Panc1 (cell line): ENCODE results near the gene EFCAB9. TPM values are rescaled to one million over a fixed set of nuclear protein-coding genes. Genes with fewer than 3 reads are reported as not detected.

Experiments
- ATAC-seq: fragments of 200-7000 bp; cut with Tn5 transposase; 2 replicates; pipeline ENCODE4 v1.9.1; 2020; ENCODE audit warnings: mild to moderate bottlenecking, moderate library complexity
- BruUV-seq: library from RNA; stranded (reverse); fragments of 400-500 nt; replicated peaks from 2 replicates; lab custom pipeline; 2021; lab: Mats Ljungman, UMichigan
- CTCF ChIA-PET: fragments of 300-600 bp; sonication (Branson Sonifier 250); formaldehyde crosslinking; loops from one replicate; lab custom pipeline; 2022; ENCODE audit warnings: antibody characterized with exemption; lab: Charles Lee
- POLR2A ChIA-PET: fragments of 300-600 bp; sonication (Branson Sonifier 250); formaldehyde crosslinking; loops from one replicate; lab custom pipeline; 2022; ENCODE audit warnings: antibody characterized with exemption; lab: Charles Lee
- DNase-seq: peaks from one replicate; pipeline ENCODE4 v3.0.0-alpha.2; 2010; ENCODE audit warnings: low read depth, low spot score
- H3K27ac ChIP-seq: 2 replicates; pipeline ENCODE4 v1.5.1; 2011; ENCODE audit warnings: mild to moderate bottlenecking, low read length, inconsistent platforms
- H3K27me3 ChIP-seq: fragments of 200-500 bp; sonication (Bioruptor generic); 2 replicates; pipeline ENCODE4 v1.6.0; 2014; ENCODE audit warnings: low read length, inconsistent platforms; ENCODE audit not compliant: control insufficient read depth, insufficient read depth
- H3K36me3 ChIP-seq: fragments of 200-500 bp; sonication (Bioruptor generic); 2 replicates; pipeline ENCODE4 v1.5.1; 2014; ENCODE audit warnings: inconsistent platforms, mild to moderate bottlenecking, low read length, moderate library complexity; ENCODE audit not compliant: control insufficient read depth, insufficient read depth
- H3K4me1 ChIP-seq: 2 replicates; pipeline ENCODE4 v1.5.1; 2011; ENCODE audit warnings: inconsistent platforms, mild to moderate bottlenecking, low read length, moderate library complexity; ENCODE audit not compliant: control insufficient read depth, insufficient read depth
- H3K4me3 ChIP-seq, 2 experiments: 2 replicates each; pipeline ENCODE4 v1.5.1; 2011 to 2012; ENCODE audit warnings: low read depth in 2 of 2, low read length in 2 of 2, mild to moderate bottlenecking in 2 of 2, inconsistent platforms in 1 of 2, moderate library complexity in 1 of 2
- H3K9me3 ChIP-seq: fragments of 200-500 bp; sonication (Bioruptor generic); 2 replicates; pipeline ENCODE4 v1.5.1; 2014; ENCODE audit warnings: low read depth, mild to moderate bottlenecking, inconsistent platforms, low read length, moderate library complexity; ENCODE audit not compliant: control insufficient read depth, insufficient read depth
- CTCF ChIP-seq: fragments of 450-650 bp; IDR thresholded peaks from 2 replicates; pipeline ENCODE4 v1.5.1; 2017; ENCODE audit warnings: mild to moderate bottlenecking
- POLR2AphosphoS5 ChIP-seq: IDR thresholded peaks from 2 replicates; pipeline ENCODE4 v1.6.1; 2012; ENCODE audit warnings: mild to moderate bottlenecking, low read depth, low read length, moderate library complexity
- REST ChIP-seq, 2 experiments: IDR thresholded peaks; 2 replicates each; pipeline ENCODE4 v1.6.1; 2011 to 2012; ENCODE audit warnings: low read depth in 2 of 2, control low read depth in 1 of 2, low read length in 1 of 2, mild to moderate bottlenecking in 1 of 2, moderate library complexity in 1 of 2; ENCODE audit not compliant: insufficient read depth in 1 of 2
- SIN3A ChIP-seq: IDR thresholded peaks from 2 replicates; pipeline ENCODE4 v1.6.1; 2012; ENCODE audit warnings: low read depth, mild to moderate bottlenecking, low read length, moderate library complexity, borderline replicate concordance; ENCODE audit not compliant: insufficient read depth
- TCF7L2 ChIP-seq: IDR thresholded peaks from 2 replicates; pipeline ENCODE4 v1.6.1; 2011; ENCODE audit warnings: mild to moderate bottlenecking, low read depth, low read length, inconsistent platforms
- in situ Hi-C: cut with HindIII; loops from 2 replicates; pipeline ENCODE4 v1.10.0; 2016; ENCODE audit warnings: low sequenced_read_pairs, low pct_unique_long_range_greater_than_20kb
- intact Hi-C: fragments of 100-400 bp; cut with micrococcal nuclease; formaldehyde crosslinking; loops from one replicate; pipeline ENCODE4 v1.10.0; 2022; ENCODE audit not compliant: unreplicated experiment
- total RNA-seq: library from RNA; stranded (reverse); gene quantifications from one replicate; pipeline ENCODE4 v1.2.1, GENCODE V29; 2021; ENCODE audit not compliant: unreplicated experiment

The EFCAB9 gene
- total RNA-seq, 1 experiment from 2014 or later: not detected

- Histone ChIP-seq H3K9me3 (no peaks in the 10 kb centered on the region), H3K27ac (no peak overlapping the region), H3K4me1 (no peaks in the 10 kb centered on the region; the same call in 1 of the 2 replicates), H3K36me3 (no peaks in the 10 kb centered on the region), H3K27me3 (no peaks in the 10 kb centered on the region), H3K4me3 (no peak overlapping the region)
- BruUV-seq: no TSS peak
- ChIA-PET POLR2A (interaction anchor here (0.6 kb wide), 1 partner anchor 418 kb away, joined by 9 read pairs; no protein-coding TSS in a partner anchor), CTCF (interaction anchor here (0.7 kb wide), 1 partner anchor 272 kb away, joined by 4 read pairs; no protein-coding TSS in a partner anchor)
- ATAC-seq (no peak), DNase-seq (no peak)
- TF ChIP-seq REST (IDR thresholded peaks at IDR 0.05; ENCODE audit: insufficient read depth in 1 of 2, low read depth in 2 of 2, low read length in 1 of 2) (no peak), SIN3A (no peak), POLR2AphosphoS5 (no peak), CTCF (no peak), TCF7L2 (no peak)
- in situ Hi-C loops (no loop called here), intact Hi-C loops (no loop called here)
Measured at GRCh38 chr5:172165465-172165864, 28.5 kb upstream of the EFCAB9 start.

GRCh38 chr5:172166030-172166826 is 27.7 kb upstream of the EFCAB9 start:
- no peak overlapping the region for H3K27ac ChIP-seq
- ATAC-seq (no peak), DNase-seq (no peak)
- in situ Hi-C loops (no loop called here), intact Hi-C loops (no loop called here)
- no peak for TF ChIP-seq SIN3A
- no peak for TF ChIP-seq TCF7L2
- no peak for TF ChIP-seq REST (IDR thresholded peaks at IDR 0.05; ENCODE audit: insufficient read depth in 1 of 2, low read depth in 2 of 2, low read length in 1 of 2)
- TF ChIP-seq POLR2AphosphoS5: no peak
- no peak for TF ChIP-seq CTCF
- H3K27me3 ChIP-seq: no peaks in the 10 kb centered on the region
- ChIA-PET CTCF (no interaction called here), POLR2A (no interaction called here)
- H3K9me3 ChIP-seq: no peaks in the 10 kb centered on the region
- H3K4me3 ChIP-seq: no peak overlapping the region
- BruUV-seq: no TSS peak
- H3K4me1 ChIP-seq: no peaks in the 10 kb centered on the region; the same call in 1 of the 2 replicates
- H3K36me3 ChIP-seq: no peaks in the 10 kb centered on the region
